T follicular helper cell (primary cell): ENCODE results near the gene PHOSPHO1.
"Not testable (repeated sequence)": the region's sequence is repeated elsewhere in the genome, so short reads cannot be mapped to it uniquely, and the experiment has no call there.

Experiments used
- DNase-seq: peaks from one replicate; pipeline ENCODE4 v3.0.0-alpha.2; 2020; ENCODE audit warnings: low read depth

PHOSPHO1 gene

DNA sequence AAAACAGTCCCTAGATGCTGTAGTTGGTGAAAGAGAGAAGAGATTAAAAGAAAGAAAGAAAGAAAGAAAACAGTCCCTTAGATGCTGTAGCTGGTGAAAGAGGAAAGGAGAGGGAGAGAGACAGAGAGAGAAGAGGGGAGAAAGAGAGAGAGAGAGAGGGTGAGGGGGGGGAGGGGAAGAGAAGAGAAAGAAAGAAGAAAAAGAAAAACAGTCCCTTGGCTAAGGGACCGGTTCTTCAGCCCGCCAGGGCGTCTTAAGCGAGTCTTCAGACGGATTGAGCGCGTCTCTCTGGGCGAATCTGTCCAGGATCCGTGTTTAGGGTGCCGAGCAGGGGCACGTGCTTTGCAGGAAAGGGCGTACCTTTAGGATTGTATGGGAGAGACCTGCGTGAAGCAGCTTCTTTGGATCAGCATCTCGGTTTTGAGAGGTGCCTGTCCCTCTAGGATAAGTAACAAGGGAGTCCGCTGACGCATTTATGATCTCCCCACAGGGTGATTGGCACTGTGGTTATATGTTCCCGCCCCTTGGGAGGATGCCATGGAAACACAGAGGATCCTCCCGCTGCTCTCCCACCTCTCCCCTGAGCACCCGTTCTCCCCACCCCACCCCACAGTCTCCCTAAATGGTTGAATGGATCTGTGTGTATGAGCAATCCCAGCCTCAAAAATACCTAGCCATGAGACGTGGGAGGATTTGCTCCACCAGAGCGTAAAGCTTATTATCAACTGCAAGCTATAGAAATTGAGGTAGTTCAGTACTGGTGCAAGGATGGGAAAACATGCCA is 36.9 kb downstream of the PHOSPHO1 start:
- no peak for DNase-seq

GRCh38 chr17:49191917-49192741 is 38.5 kb downstream of the PHOSPHO1 start:
- DNase-seq, result peak; percentile 83

DNA sequence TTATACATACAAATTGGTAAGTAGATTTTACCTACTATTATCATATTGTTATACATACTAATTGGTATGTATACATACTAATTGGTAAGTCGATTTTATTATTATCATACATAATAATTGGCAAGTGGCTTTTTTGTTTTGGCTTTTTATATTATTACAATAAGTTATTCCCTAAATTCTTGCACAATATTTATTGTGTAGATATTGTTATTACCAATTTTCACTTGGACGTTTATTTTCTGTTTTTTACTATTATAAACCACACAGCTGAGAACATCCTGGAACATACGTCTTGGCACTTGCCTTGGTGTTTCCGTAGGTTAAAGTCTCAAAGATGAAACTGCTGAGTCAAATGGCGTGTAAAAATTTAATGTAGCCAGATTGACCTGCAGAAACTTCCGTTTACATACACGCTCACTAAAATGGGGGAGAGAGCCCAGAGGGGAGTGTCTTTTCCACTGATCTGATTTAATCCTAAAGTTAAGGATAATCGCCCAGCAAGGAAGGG is 39.1 kb downstream of the PHOSPHO1 start:
- DNase-seq, result no peak

DNA sequence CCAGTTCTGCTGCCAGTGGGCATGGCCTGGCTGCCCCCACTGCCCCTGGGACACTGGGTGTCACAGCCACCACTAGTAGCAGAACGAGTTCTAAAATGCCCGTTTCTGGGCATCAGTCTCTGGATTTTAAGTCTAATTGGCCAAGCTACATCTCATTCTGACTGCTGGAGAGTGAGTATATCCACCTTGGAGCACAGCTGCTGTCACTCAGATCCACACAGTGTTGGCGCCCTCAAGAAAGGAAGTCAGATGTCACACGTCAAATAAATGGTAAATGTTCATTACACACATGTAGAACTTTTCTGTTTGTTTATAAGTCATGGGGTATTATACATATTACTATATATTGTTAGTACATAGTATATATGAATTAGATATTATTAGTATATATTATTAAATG is 39.7 kb downstream of the PHOSPHO1 start:
- no peak for DNase-seq

DNA sequence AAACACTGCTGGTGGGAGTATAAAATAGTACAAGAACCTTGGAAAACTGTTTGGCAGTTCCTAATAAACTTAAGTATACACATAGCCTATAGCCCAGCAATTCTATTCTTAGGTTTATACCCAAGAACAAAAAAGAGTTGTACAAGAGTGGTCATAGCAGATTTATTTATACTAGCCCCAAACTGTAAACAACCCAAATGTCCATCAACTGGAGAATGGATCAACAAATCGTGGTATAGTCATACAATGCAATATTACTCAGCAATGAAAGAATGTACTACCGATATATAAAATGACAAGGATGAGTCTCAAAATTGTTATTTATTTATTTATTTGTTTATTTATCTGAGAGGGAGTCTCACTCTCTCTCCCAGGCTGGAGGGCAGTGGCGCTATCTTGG is 43.3 kb downstream of the PHOSPHO1 start:
- no peak for DNase-seq

- not testable (repeated sequence) for DNase-seq
These were observed 45.2 kb downstream of the PHOSPHO1 start for GRCh38 chr17:49185381-49185780.

DNA sequence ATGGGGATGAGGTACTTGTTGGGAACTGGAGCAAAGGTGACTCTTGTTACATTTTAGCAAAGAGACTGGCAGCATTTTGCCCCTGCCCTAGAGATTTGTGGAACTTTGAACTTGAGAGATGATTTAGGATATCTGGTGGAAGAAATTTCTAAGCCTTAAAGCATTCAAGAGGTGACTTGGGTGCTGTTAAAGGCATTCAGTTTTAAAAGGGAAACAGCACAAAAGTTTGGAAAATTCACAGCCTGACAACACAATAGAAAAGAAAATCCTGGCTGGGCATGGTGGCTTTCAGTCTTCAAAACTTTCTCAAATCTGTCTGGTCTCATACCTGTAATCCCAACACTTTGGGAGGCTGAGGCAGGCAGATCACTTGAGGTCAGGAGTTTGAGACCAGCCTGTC is 46.1 kb downstream of the PHOSPHO1 start:
- not testable (repeated sequence) for DNase-seq

- DNase-seq, result no peak
These were observed 46.8 kb downstream of the PHOSPHO1 start for GRCh38 chr17:49183801-49184200.

- no peak for DNase-seq
These were observed 47.2 kb downstream of the PHOSPHO1 start for GRCh38 chr17:49183341-49183740.

GRCh38 chr17:49180998-49181635 is 49.5 kb downstream of the PHOSPHO1 start:
- DNase-seq, result no peak

DNA sequence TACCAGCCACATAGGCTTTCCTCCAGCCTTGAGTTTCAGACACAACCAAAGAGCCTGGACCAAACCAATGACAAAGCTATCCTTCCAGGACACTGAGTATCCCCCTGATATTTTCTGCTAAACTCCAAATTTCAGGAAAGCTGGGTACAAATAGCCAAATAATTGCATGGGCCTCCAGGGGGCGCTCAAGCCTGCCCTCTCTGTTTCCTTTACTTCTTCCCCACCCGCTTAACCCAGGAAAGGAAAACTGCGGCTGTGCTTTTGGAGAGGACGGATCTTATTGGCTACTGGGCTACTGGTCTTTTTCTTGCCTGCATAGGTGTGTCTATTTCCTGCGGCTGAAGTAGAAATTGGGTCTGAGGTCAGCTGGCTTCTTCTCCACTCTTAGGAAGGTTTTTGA is 50.3 kb downstream of the PHOSPHO1 start:
- peak; percentile 40 for DNase-seq

- DNase-seq, result not testable (repeated sequence)
These were observed 54.6 kb downstream of the PHOSPHO1 start for GRCh38 chr17:49175978-49176377.
